Mesenteric fat pad (tissue), 1 donor: ENCODE measurements around the gene SNTB2. TPM values are rescaled to one million over a fixed set of nuclear protein-coding genes. Genes with fewer than 3 reads are reported as not detected.

Experiments
- DNase-seq: peaks from one replicate; pipeline ENCODE4 v3.0.0-alpha.2; 2020; ENCODE audit warnings: low spot score
- total RNA-seq: library from RNA; stranded (reverse); fragmentation: NEBNext Ultra II Directional; extraction: Animal tissue kit (Norgen Biotek cat#: 25700); gene quantifications from one replicate; pipeline ENCODE4 v1.2.1, GENCODE V29; 2021
- donor health status: DM: yes; HTN: yes; CAD: no.

The SNTB2 gene
- total RNA-seq, 1 donor from 2014 or later = 49.2 TPM

DNA sequence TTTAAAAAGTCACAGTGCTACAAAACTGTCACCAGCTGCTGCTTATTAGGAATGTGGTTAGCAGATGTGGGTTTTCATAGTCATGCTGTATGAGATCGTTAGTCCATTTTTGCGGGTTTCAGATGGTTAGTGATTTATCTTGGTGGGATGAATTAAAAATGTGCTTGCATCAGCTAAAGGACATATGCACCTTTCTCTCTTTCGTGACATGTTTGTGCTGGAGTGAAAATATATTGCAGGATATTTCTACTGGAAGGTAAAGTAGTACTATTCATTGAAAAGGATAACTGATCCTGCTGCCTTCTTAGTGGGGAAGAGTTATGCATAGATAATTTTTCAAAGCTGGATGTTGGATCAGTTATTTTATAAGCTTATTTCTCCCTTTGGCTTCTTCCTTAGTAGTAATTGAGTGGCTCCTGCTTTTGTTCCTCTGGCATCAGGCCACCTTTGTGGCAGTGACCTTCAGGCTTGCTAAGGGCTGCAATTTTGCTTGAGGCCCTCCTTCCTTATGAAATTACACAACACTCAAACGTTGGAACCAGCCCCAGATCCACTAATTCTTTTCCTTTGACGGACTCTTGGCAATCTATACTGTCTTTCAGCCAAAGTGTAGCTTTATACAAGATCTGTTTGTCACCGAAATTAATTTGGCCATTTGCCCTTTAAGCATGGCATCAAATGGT lies 7.5 kb upstream of the SNTB2 start:
- no peak for DNase-seq

DNA sequence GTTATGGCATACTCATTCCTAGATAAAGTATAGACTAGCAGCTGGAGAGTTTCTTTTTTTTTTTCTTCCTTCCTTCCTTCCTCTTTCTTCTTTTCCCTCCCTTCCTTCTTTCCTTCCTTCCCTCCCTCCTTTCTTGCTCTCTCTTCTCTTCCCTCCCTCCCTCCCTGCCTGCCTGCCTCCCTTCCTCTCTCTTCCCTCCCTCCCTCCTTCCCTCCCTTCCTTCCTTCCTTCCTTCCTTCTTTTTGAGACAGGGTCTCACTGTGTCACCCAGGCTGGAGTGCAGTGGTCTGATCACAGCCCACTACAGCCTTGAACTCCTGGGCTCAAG lies 7.0 kb upstream of the SNTB2 start:
- no peak for DNase-seq

DNA sequence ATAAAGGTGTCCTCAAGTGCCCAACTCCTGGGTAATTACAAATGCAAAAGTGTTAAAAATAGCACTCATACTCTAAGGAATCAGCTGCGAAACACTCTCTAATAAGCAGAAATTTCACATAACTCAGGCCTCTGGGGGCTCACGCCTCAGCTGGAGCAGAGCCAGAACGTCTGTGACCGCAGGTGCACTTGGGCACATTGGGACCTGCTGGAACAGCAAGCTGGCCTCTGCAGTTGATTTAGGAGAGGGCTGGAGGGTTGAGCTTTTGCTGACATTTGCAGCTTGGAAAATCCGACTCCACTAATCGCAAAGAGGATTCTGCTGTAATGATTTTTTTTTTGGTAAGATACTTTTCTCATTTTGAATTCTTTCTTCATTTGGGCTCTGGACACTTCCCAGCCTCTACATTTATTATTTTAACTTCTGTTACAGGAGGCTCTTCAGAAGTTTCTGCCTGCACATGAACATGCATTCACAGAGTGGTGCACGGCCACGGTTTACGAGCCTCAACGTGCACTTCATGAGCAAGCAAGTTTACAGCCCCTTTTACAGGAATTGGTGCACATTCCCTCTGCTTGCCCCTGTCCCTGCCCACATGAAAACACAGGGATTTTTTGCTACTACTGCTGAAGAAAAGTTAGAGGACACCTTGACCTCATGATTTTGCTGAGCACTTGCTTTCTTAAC lies 4.1 kb upstream of the SNTB2 start:
- no peak for DNase-seq

DNA sequence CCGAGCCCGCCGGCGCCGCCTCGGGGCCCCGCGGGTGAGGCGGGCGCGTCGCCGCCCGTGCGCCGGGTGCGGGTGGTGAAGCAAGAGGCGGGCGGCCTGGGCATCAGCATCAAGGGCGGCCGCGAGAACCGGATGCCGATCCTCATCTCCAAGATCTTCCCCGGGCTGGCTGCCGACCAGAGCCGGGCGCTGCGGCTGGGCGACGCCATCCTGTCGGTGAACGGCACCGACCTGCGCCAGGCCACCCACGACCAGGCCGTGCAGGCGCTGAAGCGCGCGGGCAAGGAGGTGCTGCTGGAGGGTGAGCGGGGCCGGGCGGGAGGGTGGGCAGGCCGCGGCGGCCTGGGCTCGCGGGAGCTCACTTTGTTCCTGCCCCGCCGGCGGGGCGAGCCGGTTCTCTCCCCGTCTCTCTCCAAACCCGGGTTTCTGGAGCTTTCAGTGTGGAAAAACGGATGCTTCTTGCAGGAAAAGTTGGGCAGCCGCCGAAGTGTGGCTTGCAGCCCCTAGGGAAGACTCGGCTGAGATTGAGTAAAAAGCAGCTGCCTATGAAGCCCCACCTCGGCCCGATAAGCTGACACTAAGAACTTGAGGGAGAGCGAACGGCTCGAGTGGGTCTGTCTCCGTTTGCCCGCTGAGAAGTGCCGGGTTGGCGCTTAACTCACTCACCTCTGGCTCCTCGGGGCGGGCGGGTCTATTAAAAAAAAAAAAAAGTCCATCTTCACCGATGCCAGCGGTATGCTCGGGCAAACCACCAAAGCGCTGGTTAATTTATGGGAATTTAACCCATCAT lies 677 bp downstream of the SNTB2 start:
- no peak for DNase-seq

DNA sequence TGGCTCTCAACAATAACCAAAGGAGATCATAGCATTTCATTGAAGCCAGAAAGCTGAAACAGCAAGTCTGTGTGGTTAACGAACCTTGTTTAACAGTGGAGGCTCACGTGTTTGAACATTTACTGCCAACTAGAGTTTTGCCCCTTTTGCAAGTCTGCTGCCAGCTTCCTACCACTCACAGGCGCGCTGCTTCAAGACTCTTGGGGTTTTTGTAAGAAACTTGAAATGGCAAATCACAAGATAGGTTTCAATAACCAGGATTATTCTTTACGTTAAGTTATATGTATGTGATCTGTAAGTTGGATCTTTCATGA lies 1.2 kb downstream of the SNTB2 start:
- no peak for DNase-seq

DNA sequence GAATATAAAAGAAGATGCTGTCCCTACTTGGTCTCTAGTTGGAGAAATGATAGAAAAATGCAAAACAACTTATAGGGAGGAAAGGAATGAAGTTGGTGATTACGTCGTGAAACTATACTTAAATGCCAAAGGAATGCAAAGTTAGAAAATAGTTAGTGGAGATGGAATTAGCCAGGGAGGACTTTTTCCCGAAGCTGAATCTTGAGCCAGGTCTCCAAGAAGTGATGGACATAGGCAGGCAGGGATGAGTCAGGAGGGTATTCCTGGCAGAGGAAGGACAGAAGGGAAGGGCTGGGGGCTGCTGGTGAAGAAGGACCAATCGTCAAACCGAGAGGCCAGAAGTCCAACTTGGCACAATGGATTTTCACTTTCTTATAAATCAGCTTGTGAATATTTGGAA lies 1.8 kb downstream of the SNTB2 start:
- no peak for DNase-seq

DNA sequence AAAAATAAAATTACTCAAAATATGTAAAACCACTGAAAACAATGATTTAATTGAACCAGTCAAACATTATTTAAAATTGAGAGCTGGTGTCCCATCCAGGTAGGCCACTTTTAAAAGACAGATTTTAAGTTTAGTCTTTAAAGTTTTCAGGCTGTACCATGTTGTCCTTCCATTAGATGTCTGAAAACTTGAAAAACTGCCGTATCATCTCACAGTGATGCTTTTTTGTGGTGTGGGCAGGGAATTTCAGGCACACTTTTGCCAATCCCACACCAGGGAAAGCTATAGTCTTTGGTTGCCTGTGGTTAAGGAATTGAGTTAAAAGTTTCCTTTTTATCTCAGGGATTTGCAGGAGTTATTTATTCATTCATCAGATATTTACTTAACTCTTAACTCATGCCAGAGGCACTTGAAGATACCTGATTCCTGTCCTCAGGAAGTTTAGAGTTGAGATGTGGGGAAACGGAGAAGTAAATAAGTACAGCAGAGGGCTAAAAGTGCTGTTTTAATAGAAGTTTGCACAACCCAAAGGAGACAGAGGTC lies 3.2 kb downstream of the SNTB2 start:
- DNase-seq = no peak

DNA sequence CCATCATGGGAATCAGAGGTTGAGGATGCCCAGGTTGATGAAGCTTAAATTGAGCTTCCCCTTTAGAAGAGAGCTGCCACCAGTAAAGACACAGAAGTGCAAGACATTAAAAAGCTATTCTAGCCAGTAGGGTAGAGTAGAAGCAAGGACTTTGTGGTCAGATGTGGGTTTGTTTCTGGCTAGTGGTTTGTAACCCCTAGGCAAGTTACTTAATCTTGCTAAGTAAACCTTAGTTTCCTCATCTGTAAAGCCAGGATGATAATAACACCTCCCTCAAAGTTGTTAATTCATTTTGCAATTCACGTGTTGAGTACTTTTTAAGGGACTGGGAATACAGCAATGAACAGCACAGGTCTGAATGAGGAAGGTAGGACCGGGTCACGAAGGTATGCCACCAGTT lies 3.6 kb downstream of the SNTB2 start:
- no peak for DNase-seq

DNA sequence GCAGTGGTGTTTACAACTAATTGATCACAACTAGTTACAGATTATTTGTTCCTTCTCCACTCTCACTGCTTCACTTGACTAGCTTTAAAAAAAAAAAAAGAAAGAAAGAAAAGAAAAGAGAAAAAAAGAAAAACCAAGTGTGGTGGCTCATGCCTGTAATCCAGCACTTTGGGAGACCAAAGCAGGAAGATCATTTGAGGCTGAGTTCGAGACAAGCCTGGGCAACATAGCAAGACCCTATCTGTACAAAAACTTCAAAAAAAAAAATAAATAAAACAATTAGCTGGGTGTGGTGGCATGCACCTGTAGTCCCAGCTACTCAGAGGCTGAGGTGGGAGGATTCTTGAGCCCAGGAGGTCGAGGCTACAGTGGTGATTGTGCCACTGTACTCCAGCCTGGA lies 4.2 kb downstream of the SNTB2 start:
- no peak for DNase-seq

DNA sequence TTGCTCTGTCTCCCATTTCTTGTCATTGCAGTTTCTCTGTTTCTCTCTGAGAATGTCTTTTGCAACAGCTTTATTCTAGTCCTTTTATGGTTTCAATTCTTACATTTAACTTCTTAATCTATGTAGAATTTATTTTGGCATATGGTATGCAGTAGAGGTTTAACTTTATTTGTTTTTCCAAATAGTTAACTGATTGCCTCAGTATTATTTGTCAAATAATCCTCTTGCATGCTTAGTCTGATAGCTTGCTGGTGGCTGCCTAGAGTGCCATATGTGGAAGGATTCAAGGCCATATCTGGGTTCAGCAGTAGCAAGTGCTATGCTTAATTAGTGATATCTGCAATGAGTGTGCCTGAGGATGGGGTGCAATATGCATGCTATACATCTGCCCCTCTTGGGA lies 6.9 kb downstream of the SNTB2 start:
- DNase-seq = no peak

DNA sequence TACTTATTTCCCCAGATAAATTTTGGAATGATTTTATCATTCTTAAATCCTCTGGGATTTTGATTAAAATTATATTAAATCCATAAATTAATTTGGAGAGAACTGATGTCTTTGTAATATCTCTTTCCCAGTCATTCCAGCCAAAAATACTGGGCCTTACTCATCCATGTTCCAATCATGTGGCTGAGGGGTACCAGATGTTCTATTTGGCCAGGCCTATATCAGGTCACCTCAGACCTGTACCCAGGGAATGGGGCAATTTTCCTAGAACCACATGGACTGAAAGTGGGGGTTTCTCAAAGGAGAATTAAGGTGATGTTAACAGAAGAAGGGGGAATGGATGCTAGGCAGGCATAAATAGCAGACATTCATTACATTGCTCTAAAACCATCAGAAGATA lies 7.5 kb downstream of the SNTB2 start:
- no peak for DNase-seq

DNA sequence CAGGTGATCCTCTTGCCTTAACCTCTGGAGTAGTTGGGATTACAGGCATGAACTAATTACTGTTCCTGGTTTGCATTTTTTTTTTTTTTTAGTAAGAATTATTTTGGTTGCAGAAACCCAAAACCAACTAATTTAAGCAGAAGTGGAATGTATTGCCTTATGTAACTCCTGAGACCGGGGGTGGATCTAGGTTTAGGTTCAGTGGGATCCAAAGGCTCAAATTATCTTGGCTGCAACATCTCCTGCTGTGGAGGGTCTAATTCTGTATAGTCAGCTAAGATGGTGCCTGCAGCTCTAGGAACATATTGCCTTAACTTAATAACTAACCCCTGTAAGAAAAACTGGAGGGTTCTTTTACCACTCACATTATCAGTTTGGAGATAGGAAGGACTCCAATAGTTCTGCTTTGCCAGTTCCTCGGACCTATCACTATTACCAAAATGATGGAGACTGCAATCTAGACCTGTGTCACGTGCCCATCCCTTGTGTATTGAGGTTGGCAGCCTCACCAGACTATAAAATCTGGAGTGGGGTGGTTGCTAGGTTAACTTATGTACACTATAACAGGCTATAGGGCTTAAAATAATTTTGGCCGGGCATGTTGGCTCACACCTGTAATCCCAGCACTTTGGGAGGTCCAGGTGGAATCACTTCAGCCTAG lies 8.5 kb downstream of the SNTB2 start:
- DNase-seq = no peak

DNA sequence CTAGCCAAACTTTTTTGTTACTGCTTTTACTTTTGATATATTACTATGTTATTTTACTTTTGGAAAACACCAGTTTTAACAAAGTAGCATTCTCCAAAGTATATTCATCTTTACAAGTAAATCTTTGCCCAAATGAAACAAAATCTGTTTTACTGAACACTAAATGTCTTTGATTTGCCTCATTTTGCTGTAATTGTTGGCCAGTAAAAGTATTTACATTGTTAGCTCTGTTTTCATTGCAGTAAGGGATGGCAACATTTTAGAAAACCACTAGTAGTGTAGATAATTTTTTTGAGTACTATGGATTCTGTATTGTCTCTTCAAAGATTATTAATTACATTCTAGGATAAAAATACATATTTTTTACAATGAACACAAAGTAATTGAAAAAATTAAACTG lies 10.6 kb downstream of the SNTB2 start:
- no peak for DNase-seq

DNA sequence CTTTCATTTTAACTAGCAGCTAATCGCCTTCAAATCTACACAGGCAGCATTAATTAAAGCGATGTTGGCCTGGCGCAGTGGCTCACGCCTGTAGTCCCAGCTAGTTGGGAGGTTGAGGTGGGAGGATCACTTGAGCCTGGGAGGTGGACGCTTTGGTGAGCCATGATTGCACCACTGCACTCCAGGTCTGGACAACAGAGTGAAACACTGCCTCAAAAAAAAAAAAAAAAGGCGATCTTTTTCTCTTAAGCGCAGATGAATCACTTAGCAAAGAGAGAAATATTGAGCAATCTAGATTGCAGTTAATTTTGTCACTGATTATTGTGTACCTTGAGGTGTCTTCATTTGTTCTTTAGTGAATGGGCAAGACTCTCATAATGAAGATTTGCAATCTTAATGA lies 12.4 kb downstream of the SNTB2 start:
- DNase-seq = no peak

DNA sequence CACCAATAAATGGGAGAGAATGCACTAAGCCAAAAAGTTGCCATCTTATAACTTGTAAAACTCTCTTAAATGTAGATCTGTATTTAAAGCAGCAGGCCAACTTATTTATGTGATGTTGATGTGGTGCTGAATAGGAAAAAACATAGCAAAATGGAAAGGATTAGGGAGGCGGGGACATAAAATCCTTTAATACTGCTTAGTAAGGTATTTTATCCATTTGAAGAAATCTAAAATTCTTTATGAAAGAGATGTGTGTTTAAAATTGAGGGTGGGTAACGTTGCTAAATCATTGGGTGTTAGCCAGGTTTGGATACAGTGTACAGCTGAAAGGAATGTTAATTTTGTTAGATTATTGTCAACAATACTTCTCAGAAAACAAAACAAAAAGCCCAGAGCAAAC lies 14.3 kb downstream of the SNTB2 start:
- no peak for DNase-seq

DNA sequence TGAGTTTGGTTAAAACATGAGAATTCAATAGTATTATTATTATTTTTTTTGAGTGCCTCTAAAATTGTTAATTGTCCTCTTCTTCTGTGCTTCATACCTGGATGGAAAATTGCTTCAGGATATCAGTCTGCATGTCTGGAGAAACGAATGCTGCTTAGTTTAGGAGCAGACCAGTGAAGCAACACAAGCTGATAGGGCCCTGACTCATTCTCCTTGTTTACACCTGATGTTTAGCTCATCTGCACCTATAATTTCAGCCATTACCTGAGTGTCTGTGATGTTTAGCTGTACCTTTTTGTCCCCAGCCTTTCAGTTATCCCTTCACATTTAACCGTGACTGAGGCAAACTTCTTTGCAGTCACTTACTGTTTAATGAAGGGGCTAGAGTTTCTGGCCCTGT lies 14.8 kb downstream of the SNTB2 start:
- DNase-seq = no peak

DNA sequence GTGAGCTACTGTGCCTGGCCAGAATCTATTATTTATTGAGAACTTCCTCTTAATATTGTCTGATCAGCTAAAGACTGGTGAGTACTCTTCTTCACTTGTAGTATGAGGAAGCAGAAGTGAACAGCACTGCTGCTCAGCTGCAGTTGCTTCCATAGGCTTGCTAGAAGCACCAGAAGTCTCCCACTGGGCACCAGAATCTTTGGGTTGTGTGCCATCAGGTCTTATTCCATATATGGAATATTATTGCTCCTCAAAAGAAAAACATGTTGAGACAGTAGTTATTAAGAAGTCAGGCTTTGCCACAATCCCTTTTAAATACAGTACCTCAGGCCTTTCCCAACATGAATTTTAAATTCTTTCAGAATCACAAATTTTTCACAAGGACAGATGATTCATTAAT lies 17.2 kb downstream of the SNTB2 start:
- no peak for DNase-seq

DNA sequence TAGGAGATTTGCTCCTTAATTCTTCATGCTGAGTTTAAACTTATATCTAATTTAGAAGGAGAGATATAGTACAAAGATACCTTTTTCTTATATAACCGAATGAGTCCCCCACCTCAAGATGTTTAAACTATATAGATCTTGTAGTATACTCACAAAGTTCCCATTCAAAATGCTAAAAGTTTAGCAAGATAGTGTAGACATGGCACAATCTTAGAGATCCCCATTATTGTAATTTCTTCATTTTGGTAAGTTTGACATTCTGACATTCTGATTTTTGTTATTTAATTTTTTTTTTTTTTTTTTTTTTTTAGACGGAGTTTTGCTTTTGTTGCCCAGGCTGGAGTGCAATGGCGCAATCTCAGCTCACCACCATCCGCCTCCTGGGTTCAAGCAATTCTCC lies 22.8 kb downstream of the SNTB2 start:
- DNase-seq = no peak

DNA sequence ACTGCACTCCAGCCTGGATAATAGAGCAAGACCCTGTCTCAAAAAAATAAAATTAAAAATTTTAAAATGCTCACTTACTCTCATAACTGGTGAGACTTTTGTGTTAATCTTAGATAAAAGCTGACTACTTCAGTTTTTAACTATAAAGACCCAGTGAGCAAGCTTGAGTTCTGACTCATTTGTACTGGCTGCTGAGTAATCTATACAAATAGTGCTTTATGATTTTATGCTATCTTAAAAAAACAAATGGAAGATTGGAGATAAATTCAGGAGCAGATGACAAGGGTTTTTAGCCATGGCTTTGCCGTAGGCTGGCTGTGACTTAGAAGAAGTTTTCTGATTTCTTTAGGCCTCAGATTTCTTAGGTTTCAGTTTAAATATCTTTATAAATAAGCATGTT lies 30.5 kb downstream of the SNTB2 start:
- DNase-seq = no peak

DNA sequence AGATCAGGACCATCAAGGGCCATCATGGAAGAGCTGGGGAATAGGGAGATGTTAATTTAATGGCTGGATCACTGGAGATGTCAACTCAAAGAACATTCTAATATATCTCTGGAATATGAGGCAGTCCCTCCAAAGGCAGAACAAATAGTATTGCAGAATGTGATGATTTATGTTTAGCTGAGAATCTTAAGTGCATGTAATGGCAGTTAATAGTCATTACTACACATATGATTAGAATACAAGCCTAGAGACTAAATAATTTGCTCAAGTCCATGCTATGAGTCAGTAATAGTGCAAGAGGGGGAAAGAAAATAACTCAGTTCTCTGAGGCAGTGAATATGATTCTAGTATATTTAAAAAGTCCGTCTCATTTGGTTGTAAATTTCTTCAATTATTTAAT lies 32.3 kb downstream of the SNTB2 start:
- no peak for DNase-seq

DNA sequence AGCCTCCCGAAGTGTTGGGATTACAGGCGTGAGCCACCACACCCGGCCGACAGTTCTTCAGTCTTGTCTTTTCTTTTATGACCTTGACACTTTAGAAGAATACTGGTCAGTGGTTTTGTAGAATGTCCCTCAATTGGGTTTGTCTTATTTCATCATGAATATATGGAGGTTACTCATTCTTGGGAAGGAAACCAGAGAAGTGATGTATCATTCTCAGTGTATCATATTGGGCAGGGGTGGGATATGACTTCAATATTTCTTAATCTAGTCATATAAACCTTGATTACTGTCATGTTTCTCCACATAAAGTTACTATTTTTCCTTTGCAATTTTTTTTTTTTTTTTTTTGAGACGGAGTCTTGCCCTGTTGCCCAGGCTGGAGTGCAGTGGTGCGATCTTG lies 36.9 kb downstream of the SNTB2 start:
- DNase-seq = no peak

DNA sequence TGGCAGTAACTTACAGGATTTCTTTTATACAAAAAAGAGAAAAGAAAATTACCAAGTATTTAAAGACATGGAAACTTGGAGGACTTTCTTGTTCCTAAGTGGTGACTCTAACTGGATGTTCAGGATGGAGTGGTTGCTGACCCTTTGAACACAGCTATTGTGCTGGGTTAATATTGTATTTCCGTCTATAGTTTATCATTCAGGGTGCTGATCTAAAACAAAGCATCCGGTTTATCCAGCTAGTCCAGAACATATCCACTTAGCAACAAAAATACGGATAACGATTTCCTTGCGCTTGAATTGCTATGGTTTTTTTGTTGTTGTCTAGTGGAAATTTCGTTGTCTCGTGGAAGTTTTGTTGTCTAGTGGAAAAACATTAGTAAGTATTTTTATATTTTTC lies 38.2 kb downstream of the SNTB2 start:
- no peak for DNase-seq
